ENCODE data around the gene THBD.
A peak's percentile ranks its signal among the peaks of the same experiment; 100 is the strongest.
"Not testable (repeated sequence)": the region's sequence is repeated elsewhere in the genome, so short reads cannot be mapped to it uniquely, and the experiment has no call there.

Gene THBD

DNA sequence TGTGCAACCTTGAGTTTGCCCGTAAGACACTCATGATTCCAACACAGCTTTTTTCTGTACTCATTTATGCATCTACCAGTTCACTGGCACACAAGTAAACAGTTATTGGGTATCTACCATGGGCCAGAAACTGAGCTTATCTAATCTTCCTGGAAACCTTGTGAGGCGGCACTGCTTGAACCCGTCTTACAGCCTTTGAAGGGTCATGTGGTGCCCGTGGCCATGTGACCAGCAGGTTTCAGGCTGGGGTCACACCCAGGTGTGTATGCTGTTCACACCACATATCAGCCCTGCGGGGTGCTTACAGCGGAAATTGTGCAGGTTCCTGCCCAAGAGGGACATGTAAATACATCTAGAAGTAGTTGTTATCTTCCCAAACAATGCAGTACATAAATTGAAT, 6.1 kb downstream of the THBD start:
- no peak overlapping the region for H3K27ac ChIP-seq
- H3K4me3 ChIP-seq: no peak overlapping the region

DNA sequence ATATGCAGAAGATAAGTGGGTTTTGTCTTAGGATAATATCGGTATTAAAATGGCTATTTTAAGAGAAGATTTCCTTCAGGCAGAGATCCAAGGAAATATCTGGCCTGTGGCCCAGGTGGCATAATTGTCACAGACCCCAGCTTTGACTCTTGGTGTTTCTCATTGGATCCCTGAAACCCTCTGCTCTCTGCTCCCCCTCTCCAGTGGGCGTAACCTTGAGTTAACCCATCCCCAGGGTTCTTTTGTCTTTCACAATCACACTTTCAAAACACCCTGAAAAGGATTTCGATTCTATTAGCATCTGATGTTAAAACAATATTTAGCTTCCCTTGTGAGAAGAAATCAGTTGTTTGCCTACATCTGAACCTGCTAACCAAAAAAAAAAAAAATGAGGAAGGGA, 7.2 kb downstream of the THBD start:
- Histone ChIP-seq H3K4me3 (no peak overlapping the region), H3K27ac (no peak overlapping the region)

DNA sequence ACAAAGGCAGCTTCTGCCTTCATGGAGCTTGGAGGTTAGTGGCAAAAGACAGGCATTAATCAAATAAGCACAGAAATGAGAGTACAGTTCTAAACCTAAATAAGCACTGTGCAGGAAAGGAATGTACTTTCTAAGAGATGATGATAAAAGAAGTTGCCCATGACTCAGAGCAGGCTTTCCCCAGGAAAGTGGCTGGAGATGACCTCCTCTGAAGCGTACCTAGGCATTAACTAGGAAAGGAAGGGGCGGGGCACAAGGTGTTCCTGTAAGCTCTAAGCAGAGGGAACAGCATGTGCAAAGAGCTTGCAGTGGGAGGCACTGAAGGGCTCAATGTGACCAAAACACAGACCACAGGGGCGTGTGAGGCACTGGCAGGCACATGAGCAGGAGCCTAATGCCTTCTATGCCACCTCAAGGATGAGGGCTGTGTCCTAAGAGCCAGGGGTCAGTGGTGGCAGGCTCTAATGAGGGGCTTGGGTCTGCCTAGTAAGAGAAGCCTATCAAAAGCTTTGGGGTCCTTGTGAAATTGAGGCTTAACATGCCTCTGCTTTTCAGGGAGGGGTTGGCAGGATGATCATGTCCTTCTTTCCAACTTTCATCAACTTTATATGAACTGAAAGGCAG, 9.5 kb downstream of the THBD start:
- Histone ChIP-seq H3K4me3 (no peak overlapping the region), H3K27ac (no peak overlapping the region)

DNA sequence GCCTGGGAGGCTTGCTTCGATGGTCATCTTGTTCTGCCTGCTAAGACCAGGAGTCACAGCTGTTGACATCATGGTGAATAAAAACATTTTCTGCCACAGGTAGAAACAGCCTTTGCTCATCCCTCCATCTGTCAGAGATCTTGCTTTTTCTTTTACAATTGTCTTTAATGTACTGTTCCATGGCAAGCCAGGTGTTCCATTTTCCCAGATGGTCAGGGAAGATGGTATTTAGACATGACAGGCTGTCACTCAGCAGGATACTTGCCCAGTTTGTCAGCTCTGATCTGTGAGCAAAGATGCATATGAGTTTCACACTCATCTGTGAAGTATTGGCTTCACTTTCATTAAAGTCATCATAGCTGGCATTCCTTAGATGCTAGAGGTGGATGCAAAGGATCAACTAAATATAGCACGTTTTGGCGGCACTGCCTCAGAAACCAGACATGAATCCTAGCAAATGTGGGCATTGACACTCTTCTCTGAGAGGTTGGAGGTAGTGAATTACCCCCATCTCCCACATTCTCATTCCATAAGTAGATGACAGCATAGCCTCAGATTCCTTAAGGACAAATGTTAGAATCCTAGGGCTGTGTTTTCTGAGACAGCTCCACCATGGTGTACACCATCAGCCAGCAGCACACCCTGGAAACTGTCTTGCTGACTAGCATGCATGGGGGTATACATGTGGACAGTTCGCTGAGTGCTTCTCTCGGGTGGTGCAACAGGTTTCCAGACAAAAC, 10.2 kb downstream of the THBD start:
- no peak overlapping the region for H3K27ac ChIP-seq
- no peak overlapping the region for H3K4me3 ChIP-seq

DNA sequence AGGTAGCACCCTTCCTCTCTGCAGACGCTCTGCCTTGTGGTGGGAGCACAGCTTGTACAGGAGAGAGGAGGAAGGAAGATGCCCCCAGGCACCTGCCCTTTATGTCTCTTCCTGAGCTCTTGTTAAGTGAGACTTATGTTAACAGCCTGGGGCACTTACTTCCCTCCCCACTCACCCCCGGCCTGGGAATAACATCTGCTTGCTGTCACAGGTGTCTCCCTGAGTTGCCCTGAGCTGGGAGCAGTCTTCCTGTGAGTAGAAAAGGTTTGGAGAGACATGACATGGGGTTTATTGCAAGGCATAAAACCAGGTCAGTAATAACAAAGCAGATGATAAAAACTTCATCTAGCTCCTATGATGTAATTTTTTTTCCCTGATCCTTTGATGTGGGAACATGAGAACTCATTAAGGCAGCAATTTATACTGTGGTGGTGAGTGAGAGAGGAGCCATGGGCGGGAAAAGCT, 12.4 kb downstream of the THBD start:
- Histone ChIP-seq H3K4me3 (no peak overlapping the region), H3K27ac (no peak overlapping the region)

DNA sequence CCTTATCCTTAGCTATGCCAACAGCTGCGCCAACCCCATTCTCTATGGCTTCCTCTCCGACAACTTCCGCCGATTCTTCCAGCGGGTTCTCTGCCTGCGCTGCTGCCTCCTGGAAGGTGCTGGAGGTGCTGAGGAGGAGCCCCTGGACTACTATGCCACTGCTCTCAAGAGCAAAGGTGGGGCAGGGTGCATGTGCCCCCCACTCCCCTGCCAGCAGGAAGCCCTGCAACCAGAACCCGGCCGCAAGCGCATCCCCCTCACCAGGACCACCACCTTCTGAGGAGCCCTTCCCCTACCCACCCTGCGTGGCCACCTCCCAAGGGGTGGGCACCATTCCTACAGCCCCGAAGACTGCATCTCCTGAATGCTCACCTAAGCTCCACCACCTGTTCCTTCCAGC, 13.1 kb downstream of the THBD start:
- Histone ChIP-seq H3K27ac (no peak overlapping the region), H3K4me3 (no peak overlapping the region)

DNA sequence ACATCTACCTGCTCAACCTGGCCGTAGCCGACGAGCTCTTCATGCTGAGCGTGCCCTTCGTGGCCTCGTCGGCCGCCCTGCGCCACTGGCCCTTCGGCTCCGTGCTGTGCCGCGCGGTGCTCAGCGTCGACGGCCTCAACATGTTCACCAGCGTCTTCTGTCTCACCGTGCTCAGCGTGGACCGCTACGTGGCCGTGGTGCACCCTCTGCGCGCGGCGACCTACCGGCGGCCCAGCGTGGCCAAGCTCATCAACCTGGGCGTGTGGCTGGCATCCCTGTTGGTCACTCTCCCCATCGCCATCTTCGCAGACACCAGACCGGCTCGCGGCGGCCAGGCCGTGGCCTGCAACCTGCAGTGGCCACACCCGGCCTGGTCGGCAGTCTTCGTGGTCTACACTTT, 13.7 kb downstream of the THBD start:
- Histone ChIP-seq H3K4me3 (peak overlapping the region in 4 of 7 experiments; percentile 3 to 18 (median 14)), H3K27ac (no peak overlapping the region)

DNA sequence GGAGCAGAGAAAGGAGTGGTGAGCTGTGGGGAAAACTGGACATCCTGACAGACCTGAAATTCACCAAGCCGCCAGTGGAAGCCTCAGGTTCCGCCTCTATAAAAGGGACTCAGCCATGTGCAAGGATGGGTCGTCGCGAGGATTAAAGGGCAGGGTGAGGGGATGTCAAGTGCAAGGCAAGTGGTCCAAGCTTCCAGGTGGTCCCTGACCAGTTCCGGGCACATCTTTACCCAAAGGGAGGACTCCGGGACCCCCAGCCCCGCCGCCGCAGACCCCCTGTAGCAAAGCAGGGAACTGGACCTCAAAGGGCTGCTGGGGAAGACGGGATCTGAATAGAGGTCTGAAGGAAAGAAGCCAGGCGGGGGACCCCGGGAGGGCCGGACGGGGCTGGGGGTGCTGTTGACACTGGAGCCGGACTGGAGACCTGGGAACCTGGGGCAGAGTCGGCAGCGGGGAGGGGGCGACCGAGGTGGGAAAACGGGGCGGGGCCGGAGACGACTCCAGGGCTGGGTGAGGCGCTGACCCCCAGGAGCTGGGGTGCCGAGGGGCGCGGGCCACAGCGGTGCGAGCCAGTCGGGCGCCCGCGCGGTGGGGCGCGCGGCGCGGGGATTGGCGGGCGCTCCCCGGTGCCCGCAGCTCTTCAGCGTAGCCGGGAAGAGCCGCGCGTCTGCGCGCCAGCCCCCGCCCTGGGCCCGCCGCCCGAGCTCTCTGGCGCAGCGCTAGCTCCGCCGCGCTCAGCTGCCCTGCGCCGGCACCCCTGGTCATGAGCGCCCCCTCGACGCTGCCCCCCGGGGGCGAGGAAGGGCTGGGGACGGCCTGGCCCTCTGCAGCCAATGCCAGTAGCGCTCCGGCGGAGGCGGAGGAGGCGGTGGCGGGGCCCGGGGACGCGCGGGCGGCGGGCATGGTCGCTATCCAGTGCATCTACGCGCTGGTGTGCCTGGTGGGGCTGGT, 14.5 kb downstream of the THBD start, which contains the start of gene SSTR4:
TSS of gene SSTR4 (plus strand) at position 592 of the 951 bp plus-strand sequence. CDS start at position 764, 172 bp downstream.
- Histone ChIP-seq H3K27ac (no peak within 1 kb of the TSS), H3K4me3 (peak within 1 kb of the TSS in 4 of 7 experiments; percentile 3 to 18 (median 14))

DNA sequence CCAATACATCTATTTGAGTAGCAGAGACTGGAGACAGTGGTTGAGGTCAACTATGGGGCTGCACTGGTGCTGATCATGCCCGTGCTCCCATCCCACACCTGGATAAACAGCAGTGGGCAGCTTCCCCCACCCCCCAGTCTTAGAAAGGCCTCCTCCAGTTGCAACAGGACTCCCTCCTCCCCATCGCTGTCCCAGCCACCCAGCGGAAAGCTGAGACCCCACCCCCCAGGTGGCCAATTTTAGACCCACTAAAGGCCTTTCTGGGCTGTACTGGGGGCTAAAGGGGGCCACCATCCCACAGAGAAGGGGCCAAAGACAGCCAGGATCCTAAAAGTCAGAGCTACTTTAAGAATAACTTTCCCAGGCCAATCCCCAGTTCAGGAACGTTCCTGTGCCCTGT, 15.6 kb downstream of the THBD start:
- Histone ChIP-seq H3K4me3 (no peak overlapping the region), H3K27ac (no peak overlapping the region)

DNA sequence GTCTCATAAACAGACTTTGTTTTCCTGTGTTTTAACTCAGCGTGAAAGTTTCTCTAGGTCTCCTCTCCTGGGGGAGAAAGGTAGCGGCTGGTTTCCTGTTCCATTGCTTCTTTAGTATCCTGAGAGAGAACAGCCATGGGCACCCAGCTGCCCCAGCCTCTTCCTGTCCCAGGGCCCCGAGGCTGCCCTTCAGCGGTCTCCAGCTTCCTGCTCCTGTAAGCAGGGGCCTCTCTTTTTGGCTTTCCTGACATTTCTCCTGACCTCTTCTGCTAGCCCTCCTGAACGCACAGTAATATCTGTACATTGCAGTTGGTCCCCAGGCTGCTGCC, 16.8 kb downstream of the THBD start:
- H3K27ac ChIP-seq: no peak overlapping the region
- no peak overlapping the region for H3K4me3 ChIP-seq

DNA sequence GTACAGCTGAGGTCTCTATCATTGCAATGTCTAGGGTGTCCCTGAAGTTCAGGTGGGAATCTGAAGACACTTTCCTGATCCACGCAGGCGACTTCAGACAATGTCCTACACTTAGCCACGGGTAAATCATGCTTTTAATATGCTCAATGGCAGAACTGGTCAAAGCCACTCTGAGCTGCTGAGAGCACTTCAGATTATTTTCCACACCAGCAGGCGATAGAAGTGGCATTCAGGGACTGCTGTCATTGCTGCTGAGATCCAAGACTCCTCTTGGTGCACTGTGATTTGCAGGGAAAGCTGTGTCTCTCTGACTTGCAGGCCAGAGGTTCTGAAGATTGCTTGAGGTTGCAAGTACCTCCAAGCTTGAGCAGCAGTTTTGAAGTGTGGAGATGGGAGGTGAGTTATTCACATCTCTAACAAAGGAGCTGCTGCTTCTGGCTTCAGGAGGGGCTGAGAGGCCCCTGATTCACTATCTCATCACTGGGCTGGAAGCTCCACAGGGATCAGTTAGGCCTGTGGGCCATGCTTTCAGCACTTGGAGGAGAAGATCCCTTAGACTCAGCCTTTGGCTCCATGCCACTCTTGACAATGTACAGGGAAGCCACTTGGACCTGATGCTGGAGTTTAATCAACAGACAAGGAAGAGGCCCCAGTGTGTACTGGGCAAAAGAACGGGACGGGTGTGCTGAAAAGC, 17.3 kb downstream of the THBD start:
- Histone ChIP-seq H3K4me3 (no peak overlapping the region), H3K27ac (no peak overlapping the region)

DNA sequence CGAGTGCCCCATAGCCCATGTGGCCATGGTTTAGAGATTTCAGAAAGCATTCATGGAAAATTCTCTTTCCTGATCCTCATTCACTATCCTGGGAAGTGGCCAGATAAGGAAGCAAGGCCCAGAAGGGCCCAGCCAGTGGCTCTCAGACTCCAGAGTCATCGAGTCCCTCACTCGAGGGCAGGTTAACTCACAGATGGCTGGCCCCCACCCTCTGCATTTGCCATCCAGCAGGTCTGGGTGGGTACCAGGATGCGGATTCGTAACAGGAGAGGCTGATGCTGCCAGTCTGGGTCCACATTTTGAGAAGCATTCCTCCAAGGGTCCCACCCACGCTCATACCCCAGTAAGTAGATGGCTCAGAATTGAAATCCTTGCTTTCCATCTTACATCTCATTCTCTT, 18.1 kb downstream of the THBD start:
- no peak overlapping the region for H3K27ac ChIP-seq
- H3K4me3 ChIP-seq: no peak overlapping the region

DNA sequence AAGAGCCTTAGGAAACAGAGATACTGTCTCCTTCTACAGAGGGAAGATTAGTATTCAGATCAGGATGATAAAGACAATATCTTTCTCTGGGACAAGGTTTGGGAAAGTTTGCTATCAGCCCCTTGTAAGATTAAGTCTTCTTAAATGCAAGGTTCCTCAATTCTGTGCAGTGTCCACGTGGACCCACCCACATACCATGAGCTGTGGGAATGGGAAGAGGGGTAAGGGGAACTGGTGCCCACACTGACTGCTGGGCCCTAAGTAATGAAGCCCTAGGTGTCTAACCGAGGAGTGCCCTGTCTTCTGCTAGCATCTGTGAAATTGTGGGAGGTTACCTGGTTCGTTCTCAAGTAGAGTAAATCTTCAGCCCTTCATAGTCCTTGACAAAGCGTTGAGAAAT, 20.1 kb downstream of the THBD start:
- no peak overlapping the region for H3K4me3 ChIP-seq
- H3K27ac ChIP-seq: no peak overlapping the region

DNA sequence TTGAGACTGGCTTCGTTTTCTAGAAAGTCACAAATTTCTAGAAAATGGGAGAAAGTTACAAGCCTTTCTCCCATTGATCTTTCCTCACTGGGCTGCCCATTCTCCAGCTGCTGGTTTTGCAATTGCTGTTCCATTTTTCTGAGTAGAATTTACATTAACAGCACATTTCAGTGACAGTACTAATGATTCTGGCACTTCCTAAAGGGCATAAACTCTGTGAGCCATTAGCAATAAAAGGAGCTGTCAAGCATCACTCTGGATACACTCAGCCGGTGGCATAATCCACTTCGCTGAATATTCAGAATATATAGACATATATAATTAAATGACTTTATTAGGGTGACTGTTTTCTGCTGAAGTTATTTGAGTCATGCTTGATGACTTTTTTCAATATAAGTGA, 21.1 kb downstream of the THBD start:
- H3K27ac ChIP-seq: no peak overlapping the region
- H3K4me3 ChIP-seq: no peak overlapping the region

DNA sequence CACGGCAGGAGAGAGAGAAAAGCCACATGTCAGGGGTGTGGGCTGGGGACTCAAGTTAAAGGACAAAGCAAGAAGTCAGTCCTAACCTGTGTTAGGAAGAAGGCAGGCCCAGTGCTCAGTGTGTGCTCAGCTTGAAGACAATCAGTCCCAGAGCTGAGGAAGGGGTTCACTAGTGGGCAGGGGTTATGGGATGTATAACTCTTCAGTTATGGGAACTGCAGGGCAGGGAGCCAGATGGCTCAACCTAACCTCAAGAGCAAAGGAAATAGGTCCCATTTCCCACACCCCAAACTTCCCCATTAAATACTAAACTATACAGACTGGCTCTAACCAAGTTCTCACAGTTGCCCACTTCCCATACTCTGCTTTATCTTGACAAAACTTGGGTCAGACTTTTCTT, 21.8 kb downstream of the THBD start:
- H3K4me3 ChIP-seq: no peak overlapping the region

DNA sequence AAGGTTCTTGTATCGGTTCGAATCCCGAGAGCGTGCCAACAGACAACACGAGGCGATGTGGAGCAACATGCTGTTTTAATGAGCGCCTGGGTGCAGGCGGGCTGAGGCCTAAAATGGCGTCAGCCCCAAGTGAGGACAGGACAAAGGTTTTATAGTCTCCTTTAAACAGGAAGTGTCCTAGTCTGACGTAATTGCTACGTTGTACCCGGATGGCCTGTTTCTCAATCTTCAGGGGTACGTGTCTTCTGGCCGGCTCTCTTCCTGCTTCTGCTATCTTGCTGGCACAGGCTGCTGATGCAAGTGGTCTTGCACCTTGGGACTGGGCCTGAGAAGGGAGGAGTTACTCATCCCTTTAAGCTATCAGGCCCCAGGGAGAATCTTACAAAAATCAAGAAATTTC, 24.0 kb downstream of the THBD start:
- H3K27ac ChIP-seq: not testable (repeated sequence)

More for the DNA sequence above, 21.8 kb downstream of the THBD start:
- no peak overlapping the region for H3K27ac ChIP-seq

DNA sequence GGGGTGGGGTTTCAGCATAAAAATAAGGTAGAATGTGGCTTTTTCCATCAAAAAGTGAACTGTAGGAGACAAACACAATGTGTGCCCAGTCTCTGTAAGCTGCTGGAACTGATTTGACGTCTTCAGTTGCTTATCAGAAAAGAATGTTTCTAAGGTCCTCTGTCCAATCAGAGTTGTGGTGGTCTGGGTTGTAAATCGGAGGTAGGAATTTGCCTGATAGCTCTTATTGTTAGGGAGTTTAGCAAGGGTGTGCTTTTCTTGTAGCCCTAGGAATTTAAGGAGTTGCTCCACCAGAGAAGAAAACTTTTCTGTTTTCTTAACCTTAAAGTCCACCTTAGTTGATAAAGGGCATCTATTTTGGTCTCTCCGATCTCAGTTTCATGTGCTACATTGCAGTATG, 24.8 kb downstream of the THBD start:
- Histone ChIP-seq H3K4me3 (no peak overlapping the region), H3K27ac (no peak overlapping the region)

More for the DNA sequence above, 24.0 kb downstream of the THBD start:
- H3K4me3 ChIP-seq: not testable (repeated sequence)

DNA sequence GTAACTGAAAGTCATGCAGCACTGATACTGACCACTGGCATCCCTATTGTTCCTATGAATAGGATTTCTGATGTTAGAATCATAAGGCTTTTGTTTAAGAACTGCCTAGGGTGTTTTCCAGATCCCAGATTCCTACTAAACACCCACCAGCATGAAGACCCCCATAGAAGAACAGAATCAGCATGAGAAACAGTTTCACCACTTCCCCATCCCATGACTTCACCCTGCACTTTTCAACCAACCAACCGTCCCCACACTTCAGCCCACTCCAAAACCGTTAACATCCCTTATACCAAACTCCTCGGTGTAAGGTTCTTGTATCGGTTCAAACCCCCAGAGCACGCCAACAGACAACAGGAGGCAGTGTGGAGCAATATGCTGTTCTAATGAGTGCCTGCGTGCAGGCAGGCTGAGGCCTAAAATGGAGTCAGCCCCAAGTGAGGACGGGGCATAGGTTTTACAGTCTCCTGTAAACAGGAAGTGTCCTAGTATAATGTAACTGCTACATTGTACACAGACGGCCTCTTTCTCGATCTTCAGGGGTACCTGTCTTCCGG, 25.8 kb downstream of the THBD start:
- Histone ChIP-seq H3K4me3 (no peak overlapping the region), H3K27ac (no peak overlapping the region)

DNA sequence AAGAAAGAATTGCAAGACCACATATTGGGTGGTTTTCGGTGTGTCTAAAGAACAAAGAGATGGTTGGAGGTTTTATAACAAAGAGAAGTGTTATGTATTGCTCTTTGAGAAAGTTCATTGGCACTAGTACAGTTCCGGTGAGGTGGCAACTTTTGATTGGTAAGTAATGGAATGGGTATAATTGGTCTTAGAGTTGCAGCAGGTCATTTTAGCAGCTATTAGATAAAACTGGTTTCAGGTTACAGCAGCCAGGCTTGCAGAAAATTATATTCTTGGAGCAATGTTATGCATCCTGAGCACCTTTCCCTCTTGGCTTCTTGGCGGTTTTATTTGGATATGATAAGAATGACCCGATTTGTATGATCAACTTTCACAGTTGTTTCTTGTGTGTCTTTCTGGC, 26.6 kb downstream of the THBD start:
- Histone ChIP-seq H3K4me3 (no peak overlapping the region), H3K27ac (no peak overlapping the region)

DNA sequence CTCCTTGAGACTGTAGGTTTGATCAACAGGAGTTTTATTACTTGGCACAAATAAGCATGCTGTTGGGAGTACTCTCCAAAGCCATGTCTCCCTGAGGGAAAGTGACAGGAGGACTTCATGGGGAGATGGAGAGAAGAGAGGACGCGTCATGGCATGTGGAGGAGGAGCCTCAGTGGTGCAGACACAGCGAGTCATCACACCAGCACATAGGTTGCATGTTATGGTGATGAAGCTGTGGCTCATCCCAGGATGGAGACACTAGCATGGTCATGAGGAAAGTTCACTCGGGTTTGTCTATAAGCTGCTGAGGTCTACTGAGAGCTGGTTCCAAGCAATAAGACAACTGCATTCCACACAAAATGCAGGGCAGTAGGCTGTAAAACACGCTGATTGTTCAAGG, 27.5 kb downstream of the THBD start:
- no peak overlapping the region for H3K4me3 ChIP-seq
- no peak overlapping the region for H3K27ac ChIP-seq
